Globus pallidus (tissue), 1 donor: ENCODE measurements around the gene SLC16A1.
A peak's percentile ranks its signal among the peaks of the same experiment; 100 is the strongest.
"Not testable (repeated sequence)": the region's sequence is repeated elsewhere in the genome, so short reads cannot be mapped to it uniquely, and the experiment has no call there.

Experiments used
- DNase-seq: peaks from one replicate; pipeline ENCODE4 v3.0.0-alpha.2; 2015; ENCODE audit warnings: low spot score

The SLC16A1 gene

DNA sequence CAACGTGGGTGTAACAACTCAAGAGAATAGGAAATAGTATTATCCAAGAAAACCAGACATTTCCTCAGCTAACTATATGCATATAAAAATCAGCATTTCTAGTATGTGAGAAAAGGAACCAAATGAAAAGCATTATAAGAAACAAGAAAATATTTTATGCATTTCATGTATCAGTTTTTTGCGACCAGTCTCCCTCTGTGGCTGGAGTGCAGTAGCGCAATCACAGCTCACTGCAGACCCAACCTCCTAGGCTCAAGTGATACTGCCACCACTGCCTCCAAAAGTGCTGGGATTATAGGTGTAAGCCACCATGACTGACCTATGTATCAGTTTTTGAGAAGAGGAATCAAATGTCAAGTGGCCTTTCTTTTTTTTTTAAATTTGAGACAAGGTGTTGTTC lies 31.0 kb downstream of the SLC16A1 start:
- DNase-seq: no peak

DNA sequence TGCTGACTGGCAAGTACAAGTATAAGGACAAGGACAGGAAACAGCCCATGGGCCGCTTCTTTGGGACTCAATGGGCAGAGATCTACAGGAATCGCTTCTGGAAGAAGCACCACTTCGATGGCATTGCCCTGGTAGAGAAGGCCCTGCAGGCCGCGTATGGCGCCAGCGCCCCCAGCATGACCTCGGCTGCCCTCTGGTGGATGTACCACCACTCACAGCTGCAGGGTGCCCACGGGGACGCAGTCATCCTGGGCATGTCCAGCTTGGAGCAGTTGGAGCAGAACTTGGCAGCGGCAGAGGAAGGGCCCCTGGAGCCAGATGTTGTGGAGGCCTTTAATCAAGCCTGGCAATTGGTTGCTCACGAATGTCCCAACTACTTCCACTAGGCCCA lies 32.0 kb downstream of the SLC16A1 start:
- no peak for DNase-seq

DNA sequence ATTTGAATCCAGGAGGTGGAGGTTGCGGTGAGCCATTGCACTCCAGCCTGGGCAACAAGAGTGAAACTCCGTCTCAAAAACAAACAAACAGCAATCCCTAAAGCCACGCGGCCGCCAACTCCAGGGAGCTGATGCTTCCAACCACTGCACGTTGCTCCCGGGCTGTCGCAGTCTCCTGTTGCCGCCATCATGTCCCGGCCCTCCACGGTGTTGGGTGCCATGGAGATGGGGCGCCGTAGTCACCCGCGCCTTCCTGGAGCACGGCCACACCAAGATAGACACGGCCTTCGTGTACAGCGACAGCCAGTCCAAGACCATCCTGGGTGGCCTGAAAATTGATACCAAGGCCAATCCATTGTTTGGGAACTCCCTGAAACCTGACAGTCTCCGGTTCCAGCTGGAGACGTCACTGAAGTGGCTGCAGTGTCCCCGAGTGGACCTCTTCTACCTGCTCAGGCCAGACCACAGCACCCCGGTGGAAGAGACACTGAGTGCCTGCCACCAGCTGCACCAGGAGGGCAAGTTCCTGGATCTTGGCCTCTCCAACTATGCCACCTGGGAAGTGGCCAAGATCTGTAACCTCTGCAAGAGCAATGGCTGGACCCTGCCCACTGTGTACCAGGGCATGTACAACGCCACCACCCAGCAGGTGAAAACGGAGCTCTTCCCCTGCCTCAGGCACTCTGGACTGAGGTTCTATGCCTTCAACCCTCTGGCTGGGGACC lies 32.6 kb downstream of the SLC16A1 start:
- DNase-seq: no peak

DNA sequence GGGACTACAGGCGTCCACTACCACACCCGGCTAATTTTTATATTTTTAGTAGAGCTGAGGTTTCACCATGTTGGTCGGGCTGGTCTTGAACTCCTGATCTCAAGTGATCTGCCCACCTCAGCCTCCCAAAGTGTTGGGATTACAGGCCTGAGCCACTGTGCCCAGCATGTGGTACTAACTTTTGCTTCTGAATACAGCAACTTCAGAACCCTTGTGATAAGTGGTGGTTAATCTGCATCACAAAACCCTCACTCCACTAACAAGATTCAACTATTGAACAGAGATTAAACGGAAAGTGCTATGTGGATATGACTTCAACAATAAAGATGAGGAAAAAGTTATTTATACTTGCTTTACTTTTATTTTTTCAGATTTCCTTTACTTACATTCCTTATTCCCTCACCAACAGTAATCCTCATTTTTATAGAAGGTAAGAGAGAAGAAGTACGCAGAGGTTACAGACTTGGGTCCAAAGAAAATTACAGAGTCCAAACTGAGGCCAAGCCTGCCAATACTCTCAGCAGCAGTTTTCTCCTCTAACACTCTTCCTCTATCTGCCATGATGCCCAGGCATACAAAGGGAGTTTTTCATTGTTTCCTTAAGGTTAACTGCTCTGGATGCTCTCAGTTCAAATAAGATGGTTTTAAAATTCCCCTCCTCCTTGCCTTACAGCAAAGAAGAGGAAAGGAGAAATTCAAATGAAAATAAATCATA lies 44.3 kb downstream of the SLC16A1 start:
- no peak for DNase-seq

DNA sequence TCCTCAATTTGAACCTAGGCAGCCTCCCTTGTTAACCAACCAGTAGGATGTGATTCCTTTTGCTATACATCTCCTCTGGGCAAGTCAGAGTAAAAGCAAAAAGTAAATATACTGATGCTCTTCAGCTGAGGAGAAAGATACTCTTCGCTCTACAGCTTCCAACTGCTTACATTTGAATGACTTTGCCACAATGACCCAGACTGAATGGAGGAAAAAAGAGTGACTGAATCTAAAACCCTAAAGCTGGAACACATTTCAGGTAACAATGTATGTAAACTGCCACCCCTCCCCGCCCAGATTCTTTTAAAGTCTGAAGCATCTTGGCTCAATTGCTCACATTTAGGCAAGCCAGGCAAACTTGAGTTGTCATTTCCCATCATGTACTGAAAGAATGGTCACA lies 46.1 kb downstream of the SLC16A1 start:
- no peak for DNase-seq

DNA sequence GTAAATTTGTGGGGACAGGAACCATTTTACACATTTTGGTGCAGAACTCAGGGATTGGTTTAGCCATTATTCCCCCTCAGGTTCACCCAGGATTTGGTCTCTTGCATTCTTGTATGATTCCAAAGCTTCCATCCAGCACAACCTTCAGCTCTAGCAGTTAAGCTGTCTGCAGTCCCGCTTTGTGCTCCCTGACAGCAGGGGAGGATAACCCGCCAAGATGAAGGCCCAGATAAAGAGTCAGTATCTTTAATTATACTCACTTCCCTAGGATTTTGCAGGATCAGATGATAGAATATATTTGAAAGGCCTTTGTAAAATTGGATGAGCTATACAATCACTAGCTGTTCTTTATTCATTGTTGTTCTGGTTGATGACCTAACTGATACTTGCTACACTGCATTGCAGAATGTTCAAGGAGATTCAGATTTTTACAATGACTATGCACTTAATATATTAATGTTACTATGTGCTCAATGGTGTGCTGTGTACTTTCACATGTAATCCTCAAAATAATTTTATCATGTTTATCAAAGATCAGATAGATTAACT lies 49.8 kb downstream of the SLC16A1 start:
- DNase-seq: peak; percentile 56

DNA sequence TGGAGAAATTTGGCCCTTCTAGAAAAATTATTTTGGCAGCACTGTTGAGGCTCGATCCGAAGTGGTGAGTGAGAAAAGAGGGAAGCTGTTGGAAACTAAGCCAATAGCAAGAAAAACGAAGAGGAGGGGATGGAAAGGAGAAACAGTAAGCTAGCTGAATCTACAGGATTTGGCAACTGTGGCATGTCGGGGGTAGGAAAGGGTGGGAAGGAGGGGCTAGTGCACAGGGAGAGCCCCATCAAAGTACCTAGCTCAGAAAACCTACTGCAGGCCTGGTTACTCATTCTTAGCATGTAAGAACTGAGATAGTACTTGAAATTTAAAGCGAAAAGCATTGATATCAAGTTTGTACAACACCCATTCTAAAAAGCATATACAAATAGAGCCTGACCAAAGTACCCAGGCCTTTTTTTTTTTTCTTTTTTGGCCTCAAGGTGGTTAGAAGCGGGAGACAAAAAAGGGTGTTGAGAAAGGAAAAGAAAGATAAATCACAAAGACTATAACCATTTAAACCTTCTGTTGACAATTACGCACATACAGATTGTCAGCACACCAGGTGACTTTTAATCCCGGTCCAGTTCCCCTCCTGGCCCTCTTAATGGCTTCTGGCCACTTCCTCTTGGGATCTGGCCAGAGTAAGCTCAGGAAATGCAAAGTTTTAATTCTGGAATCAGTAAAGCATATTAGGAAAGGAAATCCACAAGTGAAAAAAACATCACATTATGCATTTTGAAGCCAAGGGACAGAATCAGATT lies 50.4 kb downstream of the SLC16A1 start:
- no peak for DNase-seq

DNA sequence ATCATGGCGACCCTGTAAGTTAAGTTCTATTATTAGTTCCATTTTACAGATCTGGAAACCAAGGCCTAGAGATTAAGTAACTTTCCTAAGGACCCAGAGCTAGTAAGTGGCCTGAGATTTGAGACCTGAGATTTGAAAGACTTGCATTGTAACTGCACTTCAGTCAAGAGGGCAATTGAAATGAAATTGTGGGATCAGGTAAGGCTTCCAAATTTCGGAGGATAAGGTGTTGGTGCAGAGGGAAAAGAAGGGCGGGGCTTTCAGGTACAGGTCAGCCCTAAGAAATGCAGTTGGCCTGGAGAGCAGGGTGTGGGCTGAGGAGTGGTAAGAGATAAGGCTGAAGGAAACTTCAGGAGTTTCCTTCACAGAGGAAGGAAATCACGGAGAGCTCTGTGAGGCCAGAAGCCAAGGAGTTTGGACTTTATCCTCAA lies 51.1 kb downstream of the SLC16A1 start:
- DNase-seq: no peak

DNA sequence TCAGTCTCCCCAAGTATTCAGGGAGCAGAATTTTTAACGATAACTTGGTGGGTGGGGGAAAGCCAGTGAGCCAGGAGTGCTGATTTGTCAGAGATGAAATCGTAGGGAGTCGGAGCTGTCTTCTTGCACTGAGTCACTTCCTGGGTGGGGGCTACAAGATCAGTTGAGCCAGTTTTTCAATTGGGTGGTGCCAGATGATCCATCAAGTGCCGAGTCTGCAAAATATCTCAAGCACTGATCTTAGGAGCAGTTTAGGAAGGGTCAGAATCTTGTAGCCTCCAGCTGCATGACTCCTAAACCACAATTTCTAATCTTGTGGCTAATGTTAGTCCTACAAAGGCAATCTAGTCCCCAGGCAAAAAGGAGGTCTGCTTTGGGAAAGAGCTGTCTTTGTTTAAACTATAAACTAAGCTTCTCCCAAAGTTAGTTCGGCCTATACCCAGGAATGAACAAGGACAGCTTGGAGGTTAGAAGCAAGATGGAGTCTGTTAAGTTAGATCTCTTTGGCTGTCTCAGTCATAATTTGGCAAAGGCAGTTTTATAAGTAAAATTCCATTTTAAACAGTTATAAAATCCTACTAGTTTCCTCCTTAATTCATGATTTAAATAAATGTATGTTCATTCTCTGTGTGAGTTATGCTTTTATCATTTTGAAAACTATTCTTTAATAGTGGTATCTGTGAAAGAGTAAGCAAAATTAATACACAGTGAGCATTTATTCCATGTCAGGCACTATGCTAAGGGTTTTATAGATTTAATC lies 51.7 kb downstream of the SLC16A1 start:
- no peak for DNase-seq

DNA sequence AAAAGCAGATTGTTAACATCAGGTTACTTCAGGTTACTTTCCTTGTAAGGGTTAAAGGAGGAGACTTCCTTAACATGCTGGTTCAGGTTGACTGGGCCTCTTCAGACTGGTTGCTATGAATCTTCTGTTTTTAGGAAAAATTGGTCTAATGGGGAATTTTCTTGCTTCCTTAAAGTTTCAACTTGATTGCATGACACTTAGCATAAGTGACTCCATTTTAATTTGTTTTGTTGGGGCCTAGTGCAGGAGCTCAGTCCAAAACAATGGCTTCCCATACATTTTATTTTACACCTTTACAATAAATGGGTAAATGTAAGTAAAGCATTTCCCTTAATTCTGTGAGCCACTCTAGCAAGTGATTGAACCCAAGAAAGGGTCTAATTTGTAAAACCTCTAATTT lies 53.8 kb downstream of the SLC16A1 start:
- DNase-seq: no peak

DNA sequence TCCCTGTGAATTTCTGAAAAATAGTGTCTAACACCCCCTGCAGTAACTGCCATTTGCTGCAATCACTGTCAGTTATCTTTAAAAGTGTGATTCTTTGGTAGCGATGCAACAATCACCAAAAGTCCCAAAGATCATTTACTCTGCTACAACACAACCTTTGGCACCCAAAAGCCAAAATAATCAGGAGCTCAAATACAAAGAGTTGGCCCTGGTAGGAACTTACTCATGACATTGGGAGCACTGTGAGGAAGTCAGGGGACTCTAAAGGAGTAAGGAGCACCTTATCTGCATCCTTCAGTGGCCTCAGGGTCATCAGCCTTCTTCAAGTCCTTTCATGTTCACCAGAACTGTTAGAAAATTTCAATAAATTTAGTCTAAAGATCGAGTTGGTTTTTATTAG lies 54.6 kb downstream of the SLC16A1 start:
- no peak for DNase-seq

DNA sequence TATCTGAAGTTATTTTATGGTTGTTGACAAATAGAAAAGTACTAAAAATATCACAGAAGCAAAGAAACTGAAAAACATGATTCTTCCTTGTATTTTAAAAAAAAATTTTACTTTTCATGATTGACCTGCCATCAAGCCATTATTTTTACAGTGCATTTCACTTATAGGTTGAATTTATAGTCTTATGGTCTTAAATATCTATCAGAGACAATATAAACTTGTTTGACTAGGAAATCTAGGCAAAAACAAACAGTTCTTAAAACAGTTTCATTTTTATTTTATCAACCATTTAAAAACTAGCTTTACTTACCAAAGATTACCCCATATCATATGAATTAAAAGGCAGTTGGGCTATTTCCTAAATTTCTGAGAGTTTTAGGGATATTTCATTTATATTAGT lies 59.2 kb downstream of the SLC16A1 start:
- no peak for DNase-seq

DNA sequence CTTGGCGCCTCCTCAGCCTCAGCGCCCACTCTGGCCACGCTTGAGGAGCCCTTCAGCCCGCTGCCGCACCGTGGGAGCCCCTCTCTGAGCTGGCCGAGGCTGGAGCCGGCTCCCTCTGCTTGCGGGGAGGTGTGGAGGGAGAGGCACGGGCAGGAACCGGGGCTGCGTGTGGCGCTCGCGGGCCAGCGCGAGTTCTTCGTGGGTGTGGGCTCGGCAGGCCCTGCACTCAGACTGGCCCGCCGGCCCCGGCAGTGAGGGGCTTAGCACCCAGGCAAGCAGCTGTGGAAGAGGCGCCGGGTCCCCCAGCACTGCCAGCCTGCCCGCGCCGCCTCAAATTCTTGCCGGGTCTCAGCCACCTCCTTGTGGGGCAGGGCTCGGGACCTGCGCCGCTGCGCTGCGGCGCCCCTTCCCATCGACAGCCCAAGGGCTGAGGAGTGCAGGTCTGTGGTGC lies 61.4 kb downstream of the SLC16A1 start:
- no peak for DNase-seq

DNA sequence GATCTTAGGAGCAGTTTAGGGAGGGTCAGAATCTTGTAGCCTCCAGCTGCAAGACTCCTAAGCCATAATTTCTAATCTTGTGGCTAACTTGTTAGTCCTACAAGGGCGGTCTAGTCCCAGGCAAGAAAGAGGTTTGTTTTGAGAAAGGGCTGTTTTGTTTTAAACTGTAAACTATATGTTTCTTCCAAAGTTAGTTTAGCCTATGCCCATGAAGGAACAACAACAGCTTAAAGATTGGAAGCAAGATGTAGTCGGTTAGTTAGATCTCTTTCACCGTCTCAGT lies 62.0 kb downstream of the SLC16A1 start:
- no peak for DNase-seq

DNA sequence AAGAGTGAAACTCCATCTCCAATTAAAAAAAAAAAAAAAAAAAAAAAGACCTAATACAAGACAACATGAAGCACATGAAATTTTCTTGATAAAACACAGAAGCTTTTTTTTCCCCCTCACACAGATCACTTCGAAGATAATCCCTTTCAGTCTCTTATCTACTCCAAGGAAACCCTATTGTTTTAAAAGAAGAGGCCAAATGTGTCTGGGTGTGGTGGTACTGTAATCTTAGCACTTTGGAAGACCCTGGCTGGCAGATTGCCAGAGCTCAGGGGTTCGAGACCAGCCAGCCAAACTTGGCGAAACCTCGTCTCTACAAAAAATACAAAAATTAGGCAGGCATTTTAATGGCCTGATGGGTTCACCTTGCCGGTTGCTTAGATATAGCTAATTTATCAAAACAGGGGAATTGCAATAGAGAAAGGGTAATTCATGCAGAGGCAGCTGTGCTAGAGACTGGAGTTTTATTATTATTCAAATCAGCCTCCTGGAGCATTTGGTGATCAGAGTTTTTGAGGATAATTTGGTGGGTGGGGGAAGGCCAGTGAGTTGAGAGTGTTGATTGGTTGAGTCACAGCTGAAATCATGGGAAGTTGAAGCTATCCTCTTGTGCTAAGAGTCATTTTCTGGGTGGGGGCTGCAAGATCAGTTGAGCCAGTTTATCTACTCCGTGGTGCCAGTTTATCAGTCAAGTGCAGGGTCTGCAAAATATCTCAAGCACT lies 62.5 kb downstream of the SLC16A1 start:
- no peak for DNase-seq

DNA sequence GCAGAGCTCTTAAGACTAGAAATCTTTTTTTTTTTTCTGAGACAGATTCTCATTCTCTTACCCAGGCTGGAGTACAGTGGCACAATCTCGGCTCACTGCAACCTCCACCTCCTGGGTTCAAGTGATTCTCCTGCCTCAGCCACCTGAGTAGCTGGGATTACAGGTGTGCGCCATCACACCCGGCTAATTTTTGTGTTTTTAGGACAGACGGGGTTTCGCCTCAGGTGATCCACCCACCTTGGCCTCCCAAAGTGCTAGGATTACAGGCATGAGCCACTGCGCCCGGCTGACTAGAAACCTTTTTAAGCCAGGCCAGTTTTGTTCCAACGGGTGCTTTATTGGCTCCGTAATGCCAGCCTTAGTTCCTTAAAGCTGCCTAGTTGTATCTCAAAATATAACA lies 66.1 kb downstream of the SLC16A1 start:
- not testable (repeated sequence) for DNase-seq

DNA sequence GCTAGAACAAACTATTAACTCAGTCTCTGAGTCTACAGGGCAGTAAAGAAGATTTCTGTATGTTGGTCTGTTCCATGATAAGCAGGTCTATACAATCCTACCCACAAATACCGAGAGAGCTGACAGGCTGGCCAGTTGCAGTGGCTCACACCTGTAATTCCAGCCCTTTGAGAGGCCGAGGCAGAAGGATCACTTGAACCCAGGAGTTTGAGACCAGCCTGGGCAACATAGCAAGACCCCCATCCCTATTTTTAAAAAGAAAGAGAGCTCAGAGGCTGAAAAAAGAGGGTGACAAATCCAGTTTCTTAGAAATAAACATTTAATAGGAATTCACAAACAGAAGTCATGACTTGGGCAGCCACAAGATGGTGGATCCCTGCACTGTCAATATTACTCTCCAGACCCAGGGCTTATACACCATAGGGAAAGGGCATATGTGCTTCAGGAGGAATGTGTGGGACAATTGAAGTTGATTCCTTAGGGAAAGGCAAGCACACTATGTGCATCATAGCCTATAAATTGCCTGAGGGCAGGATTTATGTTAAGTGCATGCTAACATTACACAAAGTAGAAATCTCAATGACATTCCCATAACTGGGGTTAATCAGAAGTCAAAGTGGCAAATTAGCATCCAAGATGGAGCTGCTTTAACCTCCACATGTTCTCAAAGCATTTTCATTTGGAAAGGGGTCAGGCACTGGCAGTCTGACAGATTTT lies 66.8 kb downstream of the SLC16A1 start:
- no peak for DNase-seq

DNA sequence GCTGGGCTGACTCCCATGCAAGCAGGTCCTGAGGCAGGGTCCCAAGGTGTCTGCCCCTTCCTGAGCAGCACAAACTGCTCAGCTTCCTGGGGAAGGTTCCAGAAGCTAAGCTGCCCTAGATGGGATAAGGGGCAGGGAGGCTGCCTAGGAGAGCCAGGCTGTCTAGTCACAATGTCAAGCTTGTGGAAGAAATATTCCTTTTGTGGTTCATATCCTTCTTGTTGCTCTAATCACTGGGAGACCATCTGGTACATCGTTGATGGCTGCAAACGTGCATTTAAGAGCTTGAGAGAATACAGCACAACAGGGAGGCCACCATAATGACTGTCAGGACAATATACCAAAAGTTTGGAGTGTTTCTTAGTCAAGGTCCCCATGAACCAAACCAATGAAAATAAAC lies 67.4 kb downstream of the SLC16A1 start:
- DNase-seq: no peak

DNA sequence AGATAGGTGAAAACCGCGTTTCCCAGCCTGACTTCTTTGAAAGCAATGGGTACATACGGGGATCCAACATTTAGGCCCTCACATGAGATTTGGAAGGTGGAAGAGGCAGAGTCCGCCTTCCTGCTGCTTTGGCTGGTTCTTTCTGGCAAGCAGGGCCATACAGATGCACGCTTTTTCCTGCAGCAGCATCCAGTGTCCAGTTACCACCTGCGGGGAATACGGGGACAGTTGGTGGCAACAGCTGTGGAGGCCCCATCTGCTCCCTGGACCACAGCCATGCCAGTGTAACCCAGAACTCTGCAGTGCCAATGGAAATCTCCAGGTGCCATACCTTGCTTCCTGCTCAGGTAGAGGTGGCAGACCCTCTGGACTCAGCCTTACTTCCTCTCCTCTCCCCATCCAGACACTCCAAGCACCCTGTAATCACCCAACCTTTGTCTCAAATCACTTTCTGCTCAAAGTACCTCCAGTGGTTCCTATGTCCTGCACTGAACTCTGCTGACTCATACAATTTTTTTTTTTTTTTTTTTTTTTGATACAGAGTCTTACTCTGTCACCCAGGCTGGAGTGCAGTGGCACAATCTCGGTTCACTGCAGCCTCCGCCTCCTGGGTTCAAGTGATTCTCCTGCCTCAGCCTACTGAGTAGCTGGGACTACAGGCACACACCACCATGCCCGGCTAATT lies 68.3 kb downstream of the SLC16A1 start:
- DNase-seq: no peak

DNA sequence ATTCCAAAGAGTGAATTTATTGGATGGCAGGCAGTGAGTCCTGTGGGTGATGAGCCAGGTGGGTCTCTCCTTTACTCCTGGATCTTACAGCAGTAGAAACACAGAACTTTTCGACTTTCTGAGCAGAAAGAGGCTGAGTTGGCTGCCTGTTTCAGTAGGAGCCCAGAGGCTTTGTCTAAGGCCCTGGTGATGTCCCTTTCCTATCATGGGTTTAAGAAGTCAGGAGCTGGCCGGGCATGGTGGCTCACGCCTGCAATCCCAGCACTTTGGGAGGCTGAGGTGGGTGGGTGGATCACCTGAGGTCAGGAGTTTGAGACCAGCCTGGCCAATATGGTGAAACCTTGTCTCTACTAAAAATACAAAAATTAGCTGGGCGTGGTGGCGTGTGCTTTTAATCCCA lies 71.0 kb downstream of the SLC16A1 start:
- DNase-seq: not testable (repeated sequence)
